Stimulated activated CD8-positive, alpha-beta memory T cell treated with anti-CD3 and anti-CD28 coated beads, Interleukin-2, amount 100 ng/mL, for 1 hour (primary cell): ENCODE data around the gene TUBG1.
"Not testable (repeated sequence)": the region's sequence is repeated elsewhere in the genome, so short reads cannot be mapped to it uniquely, and the experiment has no call there.

Experiments used
- DNase-seq, 2 donors: peaks; one replicate each; pipeline ENCODE4 v3.0.0-alpha.2; 2020; ENCODE audit warnings: low read depth in 2 of 2

The TUBG1 gene

GRCh38 chr17:42623271-42623670, 13.8 kb downstream of the TUBG1 start:
- DNase-seq, result no peak

- no peak for DNase-seq
These were observed 14.5 kb downstream of the TUBG1 start for GRCh38 chr17:42623732-42624596.

- not testable (repeated sequence) for DNase-seq
These were observed 17.7 kb downstream of the TUBG1 start for GRCh38 chr17:42627032-42627764.

GRCh38 chr17:42629411-42630009, 20.0 kb downstream of the TUBG1 start:
- DNase-seq, result no peak

GRCh38 chr17:42632949-42633444, 23.5 kb downstream of the TUBG1 start:
- DNase-seq, result no peak

- no peak for DNase-seq
These were observed 30.1 kb downstream of the TUBG1 start for GRCh38 chr17:42639525-42640113.

- no peak for DNase-seq
These were observed 30.6 kb downstream of the TUBG1 start for GRCh38 chr17:42640121-42640520.

- no peak for DNase-seq
These were observed 32.9 kb downstream of the TUBG1 start for GRCh38 chr17:42642336-42642735.

- no peak for DNase-seq
These were observed 38.3 kb downstream of the TUBG1 start for GRCh38 chr17:42647778-42648177.

- no peak for DNase-seq
These were observed 41.9 kb downstream of the TUBG1 start for GRCh38 chr17:42651392-42651791.

GRCh38 chr17:42653179-42654124, 44.0 kb downstream of the TUBG1 start:
- DNase-seq, result no peak

GRCh38 chr17:42655528-42655927, 46.0 kb downstream of the TUBG1 start:
- no peak for DNase-seq

- no peak for DNase-seq
These were observed 48.5 kb downstream of the TUBG1 start for GRCh38 chr17:42657824-42658588.

- DNase-seq, result peak; percentile 44 to 64
These were observed 49.8 kb downstream of the TUBG1 start, which contains the start of gene TUBG2 for GRCh38 chr17:42659079-42659931. TSS of gene TUBG2 (plus strand) at chr17:42659284. CDS start at chr17:42659504, 220 bp downstream.

- not testable (repeated sequence) for DNase-seq
These were observed 50.4 kb downstream of the TUBG1 start for GRCh38 chr17:42659932-42660274.

- DNase-seq, result no peak
These were observed 51.3 kb downstream of the TUBG1 start for GRCh38 chr17:42660692-42661345.
